Natural killer cell (primary cell): ENCODE data around the gene NCOA1. TPM values are rescaled to one million over a fixed set of nuclear protein-coding genes. Genes with fewer than 3 reads are reported as not detected.
A peak's percentile ranks its signal among the peaks of the same experiment; 100 is the strongest.
"Not testable (repeated sequence)": the region's sequence is repeated elsewhere in the genome, so short reads cannot be mapped to it uniquely, and the experiment has no call there.

ENCODE experiments used
- ATAC-seq, 3 donors: fragments of 150-1000 bp in 2 of 3; fragments of 200-7000 bp in 1 of 3; cut with Tn5 transposase; 1 replicate in 1 of 3; 2 replicates in 2 of 3; pipeline ENCODE4 v1.10.0; 2021; ENCODE audit warnings: mild to moderate bottlenecking in 2 of 3, moderate library complexity in 2 of 3
- DNase-seq, 2 donors: peaks; one replicate each; pipeline versions ENCODE4 v3.0.0 to v3.0.0-alpha.2; 2013 to 2021; ENCODE audit warnings: mixed read lengths in 1 of 2
- H3K27ac ChIP-seq: one replicate; pipeline ENCODE4 v1.5.1; 2013; ENCODE audit warnings: mild to moderate bottlenecking, low read length
- H3K27me3 ChIP-seq: one replicate; pipeline ENCODE4 v1.6.1; 2013; ENCODE audit warnings: low read length; ENCODE audit not compliant: control insufficient read depth, insufficient read depth
- H3K36me3 ChIP-seq: one replicate; pipeline ENCODE4 v1.6.1; 2013; ENCODE audit warnings: low read length; ENCODE audit not compliant: control insufficient read depth, insufficient read depth
- H3K4me1 ChIP-seq: one replicate; pipeline ENCODE4 v1.6.1; 2013; ENCODE audit warnings: low read length; ENCODE audit not compliant: control insufficient read depth, insufficient read depth
- H3K4me3 ChIP-seq: one replicate; pipeline ENCODE4 v1.5.1; 2013; ENCODE audit warnings: low read length
- H3K9me3 ChIP-seq: one replicate; pipeline ENCODE4 v1.6.1; 2013; ENCODE audit warnings: low read length; ENCODE audit not compliant: control insufficient read depth, insufficient read depth
- H3K27ac Mint-ChIP-seq, 2 donors: one replicate each; pipeline ENCODE4 v1.8.0; 2022; ENCODE audit warnings: mild to moderate bottlenecking in 2 of 2, mixed read lengths in 2 of 2, moderate library complexity in 1 of 2
- H3K27me3 Mint-ChIP-seq, 2 donors: one replicate each; pipeline ENCODE4 v1.8.0; 2022; ENCODE audit warnings: low read depth in 2 of 2, mixed read lengths in 2 of 2
- H3K36me3 Mint-ChIP-seq: one replicate; pipeline ENCODE4 v1.8.0; 2022; ENCODE audit warnings: mixed read lengths
- H3K4me1 Mint-ChIP-seq, 2 donors: one replicate each; pipeline ENCODE4 v1.8.0; 2022; ENCODE audit warnings: mixed read lengths in 2 of 2
- H3K4me3 Mint-ChIP-seq: one replicate; pipeline ENCODE4 v1.8.0; 2022; ENCODE audit warnings: mild to moderate bottlenecking, moderate library complexity, mixed read lengths
- H3K9me3 Mint-ChIP-seq, 2 donors: one replicate each; pipeline ENCODE4 v1.8.0; 2022; ENCODE audit warnings: mixed read lengths in 2 of 2
- WGBS: methylation state at CpG from one replicate; pipeline ENCODE4 v1.1.7; 2013; ENCODE audit warnings: missing lambda C conversion rate; ENCODE audit not compliant: insufficient coverage; 5-methylcytosine and 5-hydroxymethylcytosine counted together
- intact Hi-C: fragments of 100-400 bp; cut with micrococcal nuclease; formaldehyde crosslinking; loops from one replicate; pipeline ENCODE4 v1.14.2; 2022
- total RNA-seq, 4 donors: library from RNA; stranded (reverse); fragments of 120-200 nt in 1 of 4; gene quantifications; one replicate each; pipeline versions ENCODE4 v1.2.3 to v1.2.4, GENCODE V29; 2013 to 2022
- TF ChIP-seq, protein P1 (sequence below): fragments of 200-600 bp; IDR thresholded peaks from one replicate; pipeline ENCODE4 v1.8.0; 2022; ENCODE audit warnings: antibody characterized with exemption

The NCOA1 gene
- total RNA-seq, 3 donors from 2014 or later (not counting 1 experiment from before 2014, with no cell fraction given) = 122 to 149 (median 124) TPM

DNA sequence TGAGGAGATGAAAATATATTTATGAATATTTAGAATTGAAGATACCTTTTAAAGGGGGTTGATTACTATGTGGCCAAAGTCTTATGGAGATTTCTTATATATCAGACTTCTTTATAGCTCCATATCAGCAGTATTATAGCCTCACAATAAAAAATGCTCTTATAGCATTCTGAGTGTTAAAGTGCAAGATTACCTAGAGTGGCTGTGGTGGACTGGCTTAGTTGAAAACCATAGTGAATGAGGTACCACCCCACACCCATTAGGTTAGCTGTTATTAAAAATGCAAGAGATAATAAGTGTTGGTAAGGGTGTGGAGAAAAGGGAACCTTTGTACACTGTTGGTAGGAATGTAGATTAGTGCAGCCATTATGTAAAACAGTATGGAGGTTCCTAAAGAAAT is 39.7 kb downstream of the NCOA1 start:
- TF ChIP-seq, protein P1, sequence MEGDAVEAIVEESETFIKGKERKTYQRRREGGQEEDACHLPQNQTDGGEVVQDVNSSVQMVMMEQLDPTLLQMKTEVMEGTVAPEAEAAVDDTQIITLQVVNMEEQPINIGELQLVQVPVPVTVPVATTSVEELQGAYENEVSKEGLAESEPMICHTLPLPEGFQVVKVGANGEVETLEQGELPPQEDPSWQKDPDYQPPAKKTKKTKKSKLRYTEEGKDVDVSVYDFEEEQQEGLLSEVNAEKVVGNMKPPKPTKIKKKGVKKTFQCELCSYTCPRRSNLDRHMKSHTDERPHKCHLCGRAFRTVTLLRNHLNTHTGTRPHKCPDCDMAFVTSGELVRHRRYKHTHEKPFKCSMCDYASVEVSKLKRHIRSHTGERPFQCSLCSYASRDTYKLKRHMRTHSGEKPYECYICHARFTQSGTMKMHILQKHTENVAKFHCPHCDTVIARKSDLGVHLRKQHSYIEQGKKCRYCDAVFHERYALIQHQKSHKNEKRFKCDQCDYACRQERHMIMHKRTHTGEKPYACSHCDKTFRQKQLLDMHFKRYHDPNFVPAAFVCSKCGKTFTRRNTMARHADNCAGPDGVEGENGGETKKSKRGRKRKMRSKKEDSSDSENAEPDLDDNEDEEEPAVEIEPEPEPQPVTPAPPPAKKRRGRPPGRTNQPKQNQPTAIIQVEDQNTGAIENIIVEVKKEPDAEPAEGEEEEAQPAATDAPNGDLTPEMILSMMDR = no peak
- Mint-ChIP-seq H3K4me1 (peaks cover 76 to 77% of the 10 kb centered on the region in 2 donors), H3K27me3 (no peaks in the 10 kb centered on the region), H3K9me3 (peaks cover 0 to 2% of the 10 kb centered on the region in 2 donors), H3K4me3 (no peak overlapping the region), H3K36me3 (no peaks in the 10 kb centered on the region), H3K27ac (peak overlapping the region; percentile 11 to 70)
- no peak for DNase-seq
- intact Hi-C loops = no loop called here
- H3K4me3 ChIP-seq = no peak overlapping the region
- H3K27me3 ChIP-seq = no peaks in the 10 kb centered on the region
- H3K36me3 ChIP-seq = no peaks in the 10 kb centered on the region
- peak in 1 of 3 donors; percentile 26 for ATAC-seq
- H3K9me3 ChIP-seq = peaks cover 3% of the 10 kb centered on the region
- H3K27ac ChIP-seq = no peak overlapping the region
- no peaks in the 10 kb centered on the region for H3K4me1 ChIP-seq

DNA sequence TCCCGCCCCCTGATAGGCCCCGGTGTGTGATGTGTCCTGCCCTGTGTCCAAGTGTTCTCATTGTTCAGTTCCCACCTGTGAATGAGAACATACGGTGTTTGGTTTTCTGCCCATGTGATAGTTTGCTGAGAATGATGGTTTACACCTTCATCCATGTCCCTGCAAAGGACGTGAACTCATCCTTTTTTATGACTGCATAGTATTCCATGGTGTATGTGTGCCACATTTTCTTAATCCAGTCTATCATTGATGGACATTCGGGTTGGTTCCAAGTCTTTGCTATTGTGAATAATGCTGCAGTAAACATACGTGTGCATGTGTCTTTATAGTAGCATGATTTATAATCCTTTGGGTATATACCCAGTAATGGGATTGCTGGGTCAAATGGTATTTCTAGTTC is 40.6 kb downstream of the NCOA1 start:
- H3K9me3 Mint-ChIP-seq, H3K27me3 ChIP-seq, intact Hi-C loops, H3K36me3 Mint-ChIP-seq, H3K4me3 ChIP-seq, H3K27ac ChIP-seq, H3K27me3 Mint-ChIP-seq, H3K36me3 ChIP-seq, ATAC-seq, H3K4me1 ChIP-seq, H3K9me3 ChIP-seq, DNase-seq, H3K4me3 Mint-ChIP-seq: not testable (repeated sequence)
- 100% methylated on average over 3 of the region's 6 CpGs for WGBS
- Mint-ChIP-seq H3K4me1 (peaks cover 78 to 79% of the 10 kb centered on the region in 2 donors), H3K27ac (peak overlapping the region in 1 of 2 donors; percentile 9)

GRCh38 chr2:24532057-24532456 is 41.0 kb downstream of the NCOA1 start:
- H3K4me3 Mint-ChIP-seq, H3K4me3 ChIP-seq, ATAC-seq, H3K9me3 ChIP-seq, H3K27me3 Mint-ChIP-seq, intact Hi-C loops, H3K9me3 Mint-ChIP-seq, H3K27ac ChIP-seq, H3K27me3 ChIP-seq, H3K4me1 ChIP-seq, H3K36me3 ChIP-seq, DNase-seq, H3K36me3 Mint-ChIP-seq: not testable (repeated sequence)
- WGBS = no CpG with 5 or more reads among the region's 1 CpG
- H3K4me1 Mint-ChIP-seq = peaks cover 80 to 82% of the 10 kb centered on the region in 2 donors
- peak overlapping the region; percentile 9 to 47 for H3K27ac Mint-ChIP-seq

DNA sequence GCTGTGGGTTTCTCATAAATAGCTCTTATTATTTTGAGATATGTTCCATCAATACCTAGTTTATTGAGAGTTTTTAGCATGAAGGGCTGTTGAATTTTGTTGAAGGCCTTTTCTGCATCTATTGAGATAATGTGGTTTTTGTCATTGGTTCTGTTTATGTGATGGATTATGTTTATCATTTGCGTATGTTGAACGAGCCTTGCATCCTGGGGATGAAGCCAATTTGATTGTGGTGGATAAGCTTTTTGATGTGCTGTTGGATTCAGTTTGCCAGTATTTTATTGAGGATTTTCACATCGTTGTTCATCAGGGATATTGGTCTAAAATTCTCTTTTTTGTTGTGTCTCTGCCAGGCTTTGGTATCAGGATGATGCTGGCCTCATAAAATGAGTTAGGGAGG is 42.5 kb downstream of the NCOA1 start:
- H3K27ac ChIP-seq, intact Hi-C loops, H3K4me1 ChIP-seq, H3K27me3 ChIP-seq, H3K9me3 ChIP-seq, H3K36me3 ChIP-seq, ATAC-seq, H3K9me3 Mint-ChIP-seq, H3K36me3 Mint-ChIP-seq, DNase-seq, H3K4me3 Mint-ChIP-seq, H3K4me3 ChIP-seq, H3K27me3 Mint-ChIP-seq: not testable (repeated sequence)
- H3K27ac Mint-ChIP-seq = peak overlapping the region; percentile 34 to 70
- H3K4me1 Mint-ChIP-seq = peaks cover 77 to 78% of the 10 kb centered on the region in 2 donors
- 97% methylated on average over 3 of the region's 3 CpGs for WGBS

DNA sequence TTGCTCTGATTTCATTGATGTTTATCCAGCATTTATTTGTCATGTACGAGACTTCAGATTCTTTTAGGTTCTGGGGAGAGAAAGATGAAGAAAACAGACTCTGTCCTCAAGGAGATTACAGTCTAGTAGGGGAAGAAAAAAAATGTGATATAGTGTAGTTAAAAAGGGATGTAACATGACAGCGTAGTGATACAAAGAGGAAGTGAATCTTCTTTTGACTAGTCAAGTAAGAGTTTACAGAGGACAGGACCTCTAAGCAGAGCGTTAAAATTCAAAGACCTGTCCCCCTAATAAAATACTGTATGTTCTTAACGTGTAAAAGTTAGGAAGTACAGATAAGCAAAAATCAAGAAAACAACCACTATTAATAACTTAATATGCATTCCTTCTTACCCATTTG is 47.7 kb downstream of the NCOA1 start:
- no peaks in the 10 kb centered on the region for H3K27me3 ChIP-seq
- no peaks in the 10 kb centered on the region for H3K9me3 Mint-ChIP-seq
- DNase-seq (no peak), ATAC-seq (no peak)
- peaks cover 77 to 81% of the 10 kb centered on the region in 2 donors for H3K4me1 Mint-ChIP-seq
- intact Hi-C loops = loop anchor here (5.0 kb wide), 1 partner anchor 36 kb away; no protein-coding TSS in a partner anchor
- no peak overlapping the region for H3K4me3 Mint-ChIP-seq
- H3K27me3 Mint-ChIP-seq = no peaks in the 10 kb centered on the region
- TF ChIP-seq, protein P1 = no peak
- no peaks in the 10 kb centered on the region for H3K9me3 ChIP-seq
- peak overlapping the region in 1 of 2 donors; percentile 21 for H3K27ac Mint-ChIP-seq
- no peaks in the 10 kb centered on the region for H3K36me3 Mint-ChIP-seq
- WGBS = 75% methylated on average over 2 of the region's 4 CpGs
- no peak overlapping the region for H3K27ac ChIP-seq
- H3K36me3 ChIP-seq = peaks cover 3% of the 10 kb centered on the region
- H3K4me3 ChIP-seq = no peak overlapping the region
- no peaks in the 10 kb centered on the region for H3K4me1 ChIP-seq
